OCI-M1 (cell line): ENCODE results near the gene SELE.

Source experiments
- DNase-seq: peaks from one replicate; lab custom pipeline; 2025; lab: John Stamatoyannopoulos, UW

The SELE gene, protein sequence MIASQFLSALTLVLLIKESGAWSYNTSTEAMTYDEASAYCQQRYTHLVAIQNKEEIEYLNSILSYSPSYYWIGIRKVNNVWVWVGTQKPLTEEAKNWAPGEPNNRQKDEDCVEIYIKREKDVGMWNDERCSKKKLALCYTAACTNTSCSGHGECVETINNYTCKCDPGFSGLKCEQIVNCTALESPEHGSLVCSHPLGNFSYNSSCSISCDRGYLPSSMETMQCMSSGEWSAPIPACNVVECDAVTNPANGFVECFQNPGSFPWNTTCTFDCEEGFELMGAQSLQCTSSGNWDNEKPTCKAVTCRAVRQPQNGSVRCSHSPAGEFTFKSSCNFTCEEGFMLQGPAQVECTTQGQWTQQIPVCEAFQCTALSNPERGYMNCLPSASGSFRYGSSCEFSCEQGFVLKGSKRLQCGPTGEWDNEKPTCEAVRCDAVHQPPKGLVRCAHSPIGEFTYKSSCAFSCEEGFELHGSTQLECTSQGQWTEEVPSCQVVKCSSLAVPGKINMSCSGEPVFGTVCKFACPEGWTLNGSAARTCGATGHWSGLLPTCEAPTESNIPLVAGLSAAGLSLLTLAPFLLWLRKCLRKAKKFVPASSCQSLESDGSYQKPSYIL

DNA sequence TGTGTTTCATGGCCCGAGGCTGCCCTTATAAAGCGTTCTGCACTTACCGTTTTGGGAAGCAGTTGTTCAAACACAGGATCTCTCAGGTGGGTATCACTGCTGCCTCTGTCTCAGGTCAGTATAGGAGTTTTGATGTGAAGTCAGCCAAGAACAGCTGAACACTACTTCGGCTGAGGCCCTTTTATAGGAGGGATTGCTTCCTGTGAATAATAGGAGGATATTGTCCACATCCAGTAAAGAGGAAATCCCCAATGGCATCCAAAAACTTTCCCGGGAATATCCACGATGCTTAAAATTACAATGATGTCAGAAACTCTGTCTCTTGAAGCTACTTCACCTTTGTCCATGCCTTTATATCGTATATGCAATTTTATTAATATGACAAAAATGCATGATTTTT, at the start of gene SELE:
Gene SELE (minus strand): TSS at position 156 of the 400 bp plus-strand sequence. CDS start 467 bp downstream, outside the sequence.
- no peak for DNase-seq

DNA sequence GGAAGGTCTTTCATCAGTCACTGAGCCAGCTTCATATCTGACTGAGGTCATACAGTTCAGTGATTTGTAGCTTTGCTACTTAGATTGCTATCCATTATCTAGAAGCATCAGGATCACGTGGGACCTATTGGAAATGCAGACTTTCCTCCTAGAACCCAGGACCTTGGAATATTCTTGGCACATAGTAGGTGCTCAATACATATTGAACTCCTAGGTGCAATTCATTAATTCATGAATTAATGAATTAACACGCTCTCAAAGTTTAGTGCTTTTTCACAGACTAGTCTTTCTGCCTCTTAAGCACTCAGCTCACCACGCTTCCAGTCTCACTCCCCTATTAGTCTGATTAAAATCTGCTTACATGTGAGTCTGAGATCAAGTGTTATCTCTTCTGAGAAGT, 48.7 kb upstream of the SELE start:
- no peak for DNase-seq

DNA sequence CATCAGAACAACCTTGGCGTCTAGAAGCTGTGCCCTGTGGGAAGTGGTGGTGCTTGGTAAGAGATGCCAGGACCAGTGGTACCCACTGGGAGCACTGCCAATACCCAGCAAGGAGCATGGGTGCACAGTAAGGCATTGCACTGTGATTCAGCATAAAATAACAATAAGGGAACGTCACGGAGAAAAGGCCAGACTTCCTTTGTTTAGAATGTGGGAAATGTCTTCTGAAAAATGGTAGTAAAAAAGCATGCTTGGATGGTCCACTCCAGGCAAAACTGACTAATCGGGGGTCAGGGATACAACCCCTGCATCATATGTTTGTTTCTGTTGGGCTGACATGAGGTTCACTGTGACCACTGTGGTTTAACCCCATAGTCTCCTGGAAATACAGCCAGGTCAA, 46.1 kb upstream of the SELE start:
- DNase-seq, result no peak

DNA sequence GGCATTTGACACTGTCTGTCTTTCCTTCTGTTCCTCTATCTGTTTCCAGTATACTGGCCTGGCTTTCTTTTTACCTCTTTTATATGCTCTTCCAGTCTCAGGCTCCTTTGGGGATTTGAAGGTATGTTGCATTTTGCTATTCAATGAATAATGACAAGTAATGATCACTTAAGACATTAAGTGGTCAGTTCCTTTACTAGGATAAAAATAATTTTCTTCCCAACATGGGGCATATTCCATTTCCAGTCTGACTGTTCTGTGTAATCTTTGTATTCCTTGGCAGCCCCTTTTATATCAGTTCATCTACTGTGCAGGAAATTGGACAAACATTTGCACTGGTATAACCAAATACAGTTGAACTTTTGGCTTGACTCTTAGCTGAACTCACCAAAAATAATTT, 45.3 kb upstream of the SELE start:
- no peak for DNase-seq

DNA sequence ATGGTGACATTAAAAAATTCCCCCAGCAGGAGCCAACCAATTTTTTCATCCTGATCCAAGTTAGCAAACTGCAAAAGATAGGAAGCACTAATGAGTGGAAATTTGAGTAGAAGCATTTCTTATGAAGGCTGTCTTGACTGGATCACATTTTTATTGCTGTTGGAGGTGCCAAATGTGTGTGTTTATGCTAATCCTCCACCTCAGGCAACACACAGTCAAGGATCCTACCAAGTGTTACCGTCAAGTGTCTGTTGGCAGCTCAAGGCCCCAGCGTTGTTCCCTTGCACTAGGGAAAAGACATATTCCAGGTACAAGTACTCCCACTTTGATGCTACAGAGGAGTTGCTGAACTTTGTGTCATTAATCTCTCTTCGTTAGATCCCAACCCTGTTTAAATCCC, 42.6 kb upstream of the SELE start:
- DNase-seq, result no peak

DNA sequence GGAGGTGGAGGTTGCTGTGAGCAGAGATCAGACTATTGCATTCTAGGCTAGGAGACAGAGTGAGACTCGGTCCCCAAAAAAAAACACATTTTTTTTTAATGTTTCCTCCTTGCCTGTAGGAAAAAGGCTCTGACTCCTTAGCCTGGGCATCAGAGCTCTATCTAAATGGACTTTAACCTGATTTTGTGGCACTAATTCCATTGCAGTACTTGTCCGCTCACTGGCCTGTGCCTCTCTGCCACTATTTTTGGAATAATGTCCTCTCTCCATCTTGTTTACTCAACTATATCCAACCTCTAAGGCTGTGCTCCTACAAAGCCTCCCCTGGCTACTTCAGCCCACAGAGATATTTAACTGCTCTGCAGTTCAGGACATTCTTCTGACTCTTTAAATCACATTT, 34.3 kb upstream of the SELE start:
- no peak for DNase-seq

DNA sequence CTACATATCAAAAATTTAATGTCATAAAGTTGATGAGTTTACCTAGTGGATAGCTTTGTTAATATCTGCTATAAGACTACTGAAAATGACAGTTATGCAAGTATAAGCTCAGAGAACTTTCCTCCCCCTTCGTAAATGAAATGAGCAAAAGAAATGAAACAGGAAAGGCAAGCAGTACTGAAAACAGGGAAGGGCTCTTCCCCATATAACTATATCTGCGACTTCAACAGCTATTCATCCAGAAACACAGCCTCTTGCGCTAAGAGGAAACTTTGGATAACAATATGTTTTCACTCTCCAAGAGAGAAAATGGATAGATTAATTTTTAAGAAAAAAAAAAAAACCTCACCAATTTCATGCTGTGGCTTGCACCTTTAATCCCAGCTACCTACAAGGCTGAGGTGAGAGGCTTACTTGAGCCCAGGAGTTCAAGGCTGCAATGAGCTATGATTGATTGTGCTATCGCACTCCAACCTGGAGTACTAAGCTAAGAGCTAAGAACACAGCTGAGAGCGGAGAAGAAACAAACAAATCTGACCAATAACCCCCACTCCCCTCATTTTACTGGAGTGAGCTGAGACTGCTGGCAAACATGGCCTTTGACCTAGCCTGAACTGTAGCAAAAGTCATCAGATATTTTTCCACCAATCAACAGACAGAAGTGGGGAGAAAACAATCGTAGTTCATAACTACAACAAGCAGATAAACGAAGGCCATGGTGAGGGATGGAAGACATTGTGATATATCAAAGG, 31.9 kb upstream of the SELE start:
- no peak for DNase-seq

DNA sequence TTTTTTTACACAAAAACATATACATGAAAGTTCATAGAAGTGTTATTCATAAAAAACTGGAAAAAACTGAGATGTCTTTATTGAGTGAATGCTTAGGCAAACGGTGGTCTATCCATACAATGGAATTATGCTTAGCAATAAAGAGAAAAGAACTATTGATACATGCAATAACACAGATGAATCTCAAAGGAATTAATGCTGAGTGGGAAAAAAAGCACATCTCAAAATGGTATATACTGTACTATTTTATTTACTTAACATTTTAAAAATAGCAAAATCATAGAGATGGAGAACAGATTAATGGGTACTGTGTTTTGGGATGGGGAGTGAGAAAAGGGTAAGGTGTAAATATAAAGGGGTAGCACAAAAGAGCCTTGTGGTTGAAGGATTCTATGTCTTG, 31.0 kb upstream of the SELE start:
- no peak for DNase-seq

DNA sequence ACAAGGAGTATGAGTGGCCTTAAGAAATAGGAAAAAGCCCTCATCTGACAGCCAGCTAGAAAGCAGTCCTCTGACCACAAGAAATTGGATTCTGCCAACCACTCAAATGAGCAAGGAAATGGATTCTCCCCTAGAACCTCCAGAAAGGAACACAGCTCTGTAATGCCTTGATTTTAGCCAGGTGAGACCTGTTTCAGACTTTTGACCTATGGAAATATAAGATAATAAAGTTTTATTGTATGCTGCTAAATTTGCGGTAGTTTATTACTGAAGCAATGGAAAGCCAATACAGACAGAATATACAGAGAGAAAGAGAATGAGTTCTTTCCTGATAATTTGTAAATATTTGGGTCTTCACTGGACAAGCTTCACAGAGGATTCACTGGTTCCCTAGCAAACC, 28.8 kb upstream of the SELE start:
- peak; percentile 79 for DNase-seq

DNA sequence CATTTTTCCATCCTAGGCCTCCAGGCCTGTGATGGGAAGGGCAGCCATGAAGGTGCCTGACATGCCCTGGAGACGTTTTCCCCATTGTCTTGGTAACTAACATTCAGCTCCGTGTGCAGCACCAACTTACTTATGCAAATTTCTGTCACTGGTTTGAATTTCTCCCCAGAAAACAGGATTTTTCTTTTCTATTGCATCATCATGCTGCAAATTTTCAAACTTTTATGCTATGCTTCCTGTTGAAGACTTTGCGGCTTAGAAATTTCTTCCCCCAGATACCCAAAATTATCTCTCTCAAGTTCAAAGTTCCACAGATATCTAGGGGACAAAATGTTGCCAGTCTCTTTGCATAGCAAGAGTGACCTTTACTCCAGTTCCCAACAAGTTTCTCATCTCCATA, 25.2 kb upstream of the SELE start:
- no peak for DNase-seq

DNA sequence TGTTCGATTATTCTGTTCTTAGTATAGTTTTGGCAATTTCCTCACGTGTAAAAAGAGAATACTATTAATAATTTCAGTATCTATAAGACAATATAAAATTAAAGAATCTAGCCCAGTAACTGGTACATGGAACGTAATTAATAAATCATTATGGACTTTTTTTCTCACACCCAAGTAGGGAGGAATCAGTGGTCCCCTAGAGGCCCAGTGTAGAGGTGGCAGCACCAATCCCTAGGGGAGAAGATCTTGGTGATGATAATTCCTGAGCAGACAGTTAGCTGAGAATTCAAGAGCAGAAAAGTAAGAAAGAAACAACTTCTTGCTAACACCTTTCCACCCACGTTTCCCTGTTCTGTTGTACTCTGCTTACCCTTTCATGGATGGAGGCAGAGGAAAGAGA, 19.7 kb upstream of the SELE start:
- no peak for DNase-seq

DNA sequence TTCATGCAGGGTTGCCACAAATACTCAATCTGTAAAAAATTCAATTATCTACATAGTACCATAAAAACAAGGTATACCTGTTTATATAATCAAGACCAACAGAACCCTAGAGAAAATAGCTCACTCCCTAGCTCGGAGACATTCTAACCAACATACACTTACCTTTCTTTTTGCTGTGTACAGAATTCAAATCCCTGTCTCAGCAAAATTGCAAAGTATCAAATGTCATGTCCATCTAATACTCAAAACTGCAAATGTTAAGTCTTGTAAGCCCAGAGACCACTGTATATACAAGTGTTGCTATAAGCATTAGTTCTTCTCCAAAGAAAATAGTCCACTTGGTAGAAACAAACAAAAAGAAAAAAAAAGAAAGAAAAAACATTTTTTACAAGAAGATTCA, 16.2 kb upstream of the SELE start:
- DNase-seq, result no peak

DNA sequence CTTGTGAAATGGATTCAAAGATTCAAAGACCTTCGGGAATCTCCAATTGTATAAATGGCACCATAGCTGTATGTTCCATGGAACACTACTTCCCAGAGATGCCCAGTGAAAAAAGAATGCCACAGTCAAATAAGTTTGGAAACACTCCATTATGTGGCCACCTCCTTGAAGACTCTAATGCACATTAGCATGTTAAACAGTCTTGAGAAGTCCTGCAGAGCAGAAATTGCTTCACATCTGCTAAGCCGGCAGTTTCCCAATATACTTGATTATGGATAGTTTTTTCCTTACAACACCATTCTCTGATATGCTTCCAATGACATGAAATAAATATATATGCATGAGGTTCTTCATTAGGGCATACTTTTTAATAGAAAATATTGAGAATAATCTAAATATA, 12.7 kb upstream of the SELE start:
- DNase-seq, result no peak

DNA sequence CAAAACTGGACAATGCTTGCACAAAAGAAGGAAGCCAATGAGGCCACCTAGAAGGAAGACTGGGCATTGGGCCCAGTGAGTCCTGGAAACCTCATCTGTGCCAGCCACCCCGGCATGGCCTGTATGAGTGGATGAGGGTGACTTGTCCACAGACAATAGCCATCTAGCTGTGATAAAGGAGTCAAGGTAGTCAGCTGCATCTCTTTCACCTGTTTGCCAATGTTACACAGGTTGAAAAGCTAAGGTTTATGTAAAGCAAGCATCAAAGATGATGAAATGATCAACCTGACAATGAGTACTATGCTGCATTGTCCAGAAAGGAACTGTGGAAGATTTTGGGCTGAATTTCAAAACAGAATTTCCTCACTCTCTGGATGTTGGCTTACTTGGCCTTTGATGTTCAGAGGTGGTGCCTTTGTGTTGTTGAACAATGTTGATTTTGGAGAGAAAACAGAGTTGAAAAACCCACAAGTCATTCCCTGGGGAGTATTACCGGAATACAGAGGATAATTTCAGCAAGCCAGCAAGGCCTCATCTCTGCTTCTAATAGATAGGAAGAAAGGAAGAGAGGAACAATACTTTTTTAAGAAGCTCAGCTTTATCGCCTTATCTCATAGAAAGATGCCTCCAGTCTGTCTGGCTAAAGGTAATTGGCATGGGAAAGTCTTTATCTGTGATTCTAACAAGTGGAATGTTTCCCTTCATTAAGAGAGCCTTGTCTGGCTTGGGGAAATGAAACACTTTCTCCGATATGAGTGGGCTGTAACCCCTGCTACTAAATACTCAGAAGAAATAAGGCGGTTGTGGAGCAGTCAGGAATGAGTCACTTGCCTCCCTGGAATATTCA, 11.4 kb upstream of the SELE start:
- no peak for DNase-seq

DNA sequence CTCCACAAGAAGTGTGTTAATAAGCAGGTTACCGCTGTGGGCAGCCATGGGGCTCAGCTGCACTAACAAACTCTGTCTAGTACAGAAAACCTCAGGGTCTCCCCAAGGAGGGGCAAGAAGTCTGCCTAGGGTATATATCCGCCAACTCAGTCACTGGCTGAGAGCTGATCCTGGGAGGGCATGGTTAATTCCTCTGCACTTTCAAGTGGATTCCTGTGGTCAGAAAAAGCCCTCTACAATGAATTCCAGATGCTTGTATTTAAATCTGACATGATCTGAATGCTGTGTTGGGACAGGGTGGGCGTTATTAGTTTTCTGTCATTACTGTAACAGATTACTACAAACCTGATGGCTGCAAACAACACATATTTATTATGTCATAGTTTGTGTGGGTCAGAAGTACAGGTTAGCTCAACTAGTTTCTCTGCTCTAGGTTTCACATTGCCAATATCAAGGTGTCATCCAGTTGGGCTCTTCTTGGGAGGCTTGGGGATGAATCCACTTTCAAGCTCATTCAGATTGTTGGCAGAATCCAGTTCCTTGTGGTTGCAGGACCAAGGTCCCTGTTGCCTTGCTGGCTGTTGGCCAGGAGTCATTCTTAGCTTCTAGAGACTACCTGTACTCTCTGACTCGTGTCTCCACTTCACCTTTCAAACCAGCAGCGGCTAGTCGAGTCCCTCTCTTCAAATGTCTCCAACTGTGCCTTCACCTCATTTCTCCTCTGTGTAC, 8.0 kb upstream of the SELE start:
- DNase-seq, result no peak

DNA sequence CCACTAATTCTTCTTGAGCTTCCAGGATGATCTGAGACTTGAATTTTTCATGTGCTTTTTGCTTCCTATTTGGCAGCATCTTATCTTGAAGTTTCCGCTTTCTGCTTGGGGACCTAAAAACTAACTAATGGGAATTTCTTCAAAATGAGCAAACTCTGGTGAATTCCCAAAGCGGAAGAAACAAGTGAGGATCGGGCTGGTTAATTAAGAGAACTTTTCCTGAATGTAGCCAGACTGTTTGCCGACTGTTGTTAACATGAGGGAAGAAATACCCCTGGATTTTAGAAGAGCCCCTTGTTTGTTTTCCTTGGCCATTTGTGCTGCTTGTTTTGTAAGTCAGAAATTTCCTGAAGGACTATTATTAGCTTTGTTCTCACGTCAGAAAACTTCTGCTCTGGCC, 6.1 kb upstream of the SELE start:
- no peak for DNase-seq

DNA sequence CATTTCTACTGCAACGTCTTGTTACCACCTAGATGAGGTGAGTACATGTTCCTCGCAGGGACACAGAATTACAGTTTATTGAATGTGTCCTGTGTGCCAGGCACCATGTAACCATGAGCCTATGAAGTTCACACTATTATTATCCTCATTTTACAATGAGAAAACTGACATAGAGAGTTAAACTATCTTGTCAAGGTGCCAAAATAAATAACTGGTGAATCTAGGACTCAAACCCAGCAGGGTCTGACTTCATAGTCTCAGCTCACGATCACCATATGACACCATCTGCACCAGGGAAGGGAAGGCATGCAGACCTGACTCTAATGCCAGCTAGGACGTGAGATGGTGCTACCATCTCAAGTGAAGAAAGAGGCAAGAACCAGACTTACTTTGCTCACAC, 2.4 kb downstream of the SELE start:
- DNase-seq, result no peak

DNA sequence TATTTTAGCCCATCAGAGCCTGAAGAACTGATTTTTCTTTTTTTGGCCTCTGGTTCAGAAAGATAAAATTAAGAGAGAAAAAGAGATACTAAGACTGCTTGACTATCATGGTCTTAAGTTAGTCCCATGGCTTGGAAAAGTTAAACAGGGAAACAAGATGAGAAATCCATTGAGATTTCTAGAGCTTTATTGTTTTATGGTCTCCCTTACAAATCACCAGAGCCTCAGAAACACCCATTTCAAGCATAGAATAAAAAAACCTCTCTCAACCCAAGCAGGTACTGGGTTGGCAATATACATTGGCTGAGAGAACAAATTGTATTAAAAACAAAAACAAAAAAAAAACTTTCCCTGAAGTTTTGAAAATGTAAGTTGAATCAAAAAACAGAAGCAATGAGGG, 3.9 kb downstream of the SELE start:
- no peak for DNase-seq

DNA sequence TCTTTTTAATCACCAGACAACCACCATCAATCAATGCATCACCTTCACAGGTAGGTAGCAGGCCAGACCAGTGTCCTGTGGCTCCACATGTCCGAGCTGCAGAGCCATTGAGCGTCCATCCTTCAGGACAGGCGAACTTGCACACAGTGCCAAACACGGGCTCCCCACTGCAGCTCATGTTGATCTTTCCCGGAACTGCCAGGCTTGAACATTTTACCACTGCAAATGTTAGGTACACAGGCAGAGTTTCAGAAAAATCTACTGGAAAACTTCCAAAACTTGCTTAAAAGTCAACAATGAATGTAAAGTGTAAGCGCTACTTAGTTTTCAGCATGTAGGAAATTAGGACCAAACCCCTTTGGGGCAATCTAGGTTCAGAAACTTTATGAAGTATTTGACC, 6.6 kb downstream of the SELE start:
- DNase-seq, result no peak

DNA sequence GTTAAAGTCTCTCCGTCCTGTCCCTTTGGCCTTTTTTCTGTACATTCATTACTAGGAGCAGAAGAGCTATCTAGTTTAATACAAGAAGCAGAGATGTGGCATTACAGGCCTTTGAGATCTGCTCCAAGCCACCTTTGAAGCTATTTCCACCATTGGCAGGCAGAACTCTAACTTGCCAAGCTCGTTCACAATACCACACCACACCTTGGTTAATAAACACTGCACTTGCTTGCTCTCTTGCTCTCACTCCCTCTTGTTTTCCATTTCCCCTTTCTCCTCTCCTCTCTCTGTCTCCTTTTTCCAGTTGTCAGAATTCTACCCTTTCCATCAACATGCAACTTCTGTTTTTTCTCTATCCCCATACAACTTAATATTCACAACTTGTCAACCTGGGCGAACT, 7.0 kb downstream of the SELE start:
- no peak for DNase-seq

DNA sequence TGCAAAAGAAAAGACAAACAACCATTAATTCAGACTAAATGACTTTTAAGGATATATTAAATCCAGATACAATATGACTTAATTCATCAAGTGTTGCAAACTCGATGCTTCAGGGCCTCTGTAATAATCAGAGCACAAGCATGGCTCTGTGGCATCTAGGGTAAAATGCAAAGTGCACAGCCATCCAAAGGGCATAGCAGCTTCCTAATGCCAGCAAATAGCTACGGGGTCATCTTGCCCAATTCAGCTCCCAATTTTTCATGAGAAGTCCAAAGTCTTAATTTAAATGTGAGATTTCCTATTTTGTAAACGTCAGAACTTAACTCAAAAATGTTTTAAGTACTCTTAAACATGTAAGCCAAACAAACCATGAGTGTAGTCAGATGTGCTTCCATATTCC, 7.9 kb downstream of the SELE start:
- DNase-seq, result no peak

DNA sequence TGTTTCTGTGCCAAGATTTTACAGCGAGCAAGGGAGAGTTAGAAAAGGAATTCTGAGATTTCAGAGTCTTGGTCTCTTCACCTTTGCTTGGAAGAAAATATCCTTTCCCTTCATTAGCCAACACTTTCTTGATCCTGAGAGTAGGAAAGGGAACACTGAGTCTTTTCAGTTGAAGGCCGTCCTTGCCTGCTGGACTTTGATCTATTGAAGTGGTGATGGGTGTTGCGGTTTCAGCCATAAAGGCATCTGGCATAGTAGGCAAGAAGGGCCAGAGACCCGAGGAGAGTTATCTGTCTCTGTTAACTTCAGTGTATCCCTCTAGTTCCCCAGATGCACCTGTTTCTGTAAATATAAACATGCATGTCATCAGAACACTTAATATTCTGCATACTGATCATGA, 9.7 kb downstream of the SELE start:
- DNase-seq, result no peak
